CD14-positive monocyte (primary cell): ENCODE data around the gene ACSF3. TPM values are rescaled to one million over a fixed set of nuclear protein-coding genes. Genes with fewer than 3 reads are reported as not detected.

Source experiments
- DNase-seq, 3 donors: peaks; one replicate each; pipeline ENCODE4 v3.0.0-alpha.2; 2011 to 2022
- H2AFZ ChIP-seq: 2 replicates; pipeline ENCODE4 v1.6.0; 2012; ENCODE audit warnings: mild to moderate bottlenecking, low read depth, low read length, inconsistent platforms; ENCODE audit not compliant: insufficient read depth, poor library complexity, severe bottlenecking
- H3K27ac ChIP-seq, 2 donors: 1 replicate in 1 of 2; 2 replicates in 1 of 2; pipeline ENCODE4 v1.5.1; 2012 to 2013; ENCODE audit warnings: low read length in 2 of 2, control low read depth in 1 of 2, inconsistent platforms in 1 of 2, low read depth in 1 of 2, mild to moderate bottlenecking in 1 of 2
- H3K27me3 ChIP-seq, 2 donors: one replicate each; pipeline versions ENCODE4 v1.6.0 to v1.6.1; 2011 to 2013; ENCODE audit warnings: low read length in 2 of 2; ENCODE audit not compliant: control insufficient read depth in 2 of 2, insufficient read depth in 2 of 2
- H3K36me3 ChIP-seq, 2 donors: replicated peaks in 1 of 2; 1 replicate in 1 of 2; 2 replicates in 1 of 2; pipeline versions ENCODE4 v1.5.1 to v1.6.1; 2012 to 2013; ENCODE audit warnings: low read length in 2 of 2, control low read depth in 1 of 2, inconsistent platforms in 1 of 2, mild to moderate bottlenecking in 1 of 2; ENCODE audit not compliant: insufficient read depth in 2 of 2, control insufficient read depth in 1 of 2
- H3K4me1 ChIP-seq, 2 donors: 1 replicate in 1 of 2; 2 replicates in 1 of 2; pipeline versions ENCODE4 v1.5.1 to v1.6.1; 2012 to 2013; ENCODE audit warnings: low read length in 2 of 2, control low read depth in 1 of 2, inconsistent platforms in 1 of 2, mild to moderate bottlenecking in 1 of 2, moderate library complexity in 1 of 2; ENCODE audit not compliant: insufficient read depth in 2 of 2, control insufficient read depth in 1 of 2
- H3K4me2 ChIP-seq: replicated peaks from 2 replicates; pipeline ENCODE3; 2012; ENCODE audit warnings: low read length, moderate library complexity, mild to moderate bottlenecking; ENCODE audit not compliant: poor library complexity, severe bottlenecking; ENCODE audit errors: extremely low read depth
- H3K4me3 ChIP-seq, 3 experiments: fragments of 200-600 bp in 1 of 3; sonication (generic) in 1 of 3; replicated peaks in 1 of 3; 1 replicate in 2 of 3; 2 replicates in 1 of 3; pipeline ENCODE4 v1.5.1; 2011 to 2013; ENCODE audit warnings: low read length in 3 of 3, mild to moderate bottlenecking in 3 of 3, control low read depth in 2 of 3, low read depth in 2 of 3, inconsistent platforms in 1 of 3, moderate library complexity in 1 of 3
- H3K79me2 ChIP-seq: 2 replicates; pipeline ENCODE4 v1.6.0; 2012; ENCODE audit warnings: mild to moderate bottlenecking, control low read depth, inconsistent platforms, low read length, moderate library complexity; ENCODE audit not compliant: insufficient read depth
- H3K9ac ChIP-seq: 2 replicates; pipeline ENCODE4 v1.6.0; 2017; ENCODE audit warnings: low read length, mild to moderate bottlenecking; ENCODE audit not compliant: insufficient read depth, poor library complexity, severe bottlenecking
- H3K9me3 ChIP-seq, 2 donors: replicated peaks in 1 of 2; 1 replicate in 1 of 2; 2 replicates in 1 of 2; pipeline versions ENCODE4 v1.5.1 to v1.6.1; 2012 to 2013; ENCODE audit warnings: low read length in 2 of 2, control low read depth in 1 of 2; ENCODE audit not compliant: control insufficient read depth in 1 of 2, insufficient read depth in 1 of 2
- H4K20me1 ChIP-seq: 2 replicates; pipeline ENCODE4 v1.6.0; 2012; ENCODE audit warnings: mild to moderate bottlenecking, low read length, control low read depth, moderate library complexity; ENCODE audit not compliant: insufficient read depth
- H3K27ac Mint-ChIP-seq, 7 donors: one replicate each; pipeline ENCODE4 v1.8.0; 2020; ENCODE audit warnings: mild to moderate bottlenecking in 7 of 7, mixed read lengths in 7 of 7, moderate library complexity in 6 of 7, inconsistent platforms in 2 of 7
- H3K27me3 Mint-ChIP-seq, 3 donors: one replicate each; pipeline ENCODE4 v1.8.0; 2021 to 2022; ENCODE audit warnings: low read depth in 3 of 3, mild to moderate bottlenecking in 3 of 3, mixed read lengths in 3 of 3, moderate library complexity in 3 of 3, inconsistent platforms in 1 of 3
- H3K36me3 Mint-ChIP-seq, 2 donors: one replicate each; pipeline ENCODE4 v1.8.0; 2020; ENCODE audit warnings: mixed read lengths in 2 of 2, inconsistent platforms in 1 of 2, mild to moderate bottlenecking in 1 of 2
- H3K4me1 Mint-ChIP-seq: one replicate; pipeline ENCODE4 v1.8.0; 2020; ENCODE audit warnings: mild to moderate bottlenecking, mixed read lengths
- H3K4me3 Mint-ChIP-seq, 2 donors: one replicate each; pipeline ENCODE4 v1.8.0; 2020; ENCODE audit warnings: mild to moderate bottlenecking in 2 of 2, mixed read lengths in 2 of 2, moderate library complexity in 1 of 2
- H3K9me3 Mint-ChIP-seq, 7 donors: one replicate each; pipeline ENCODE4 v1.8.0; 2020 to 2022; ENCODE audit warnings: mixed read lengths in 7 of 7, mild to moderate bottlenecking in 6 of 7, moderate library complexity in 6 of 7, inconsistent platforms in 2 of 7
- WGBS: methylation state at CpG from one replicate; pipeline ENCODE4 v1.1.5; 2013; ENCODE audit warnings: missing lambda C conversion rate; ENCODE audit not compliant: insufficient coverage; 5-methylcytosine and 5-hydroxymethylcytosine counted together
- intact Hi-C, 2 donors: fragments of 100-400 bp; cut with micrococcal nuclease; formaldehyde crosslinking; loops; one replicate each; pipeline versions ENCODE4 v1.15.0 to v1.15.1; 2023
- polyA plus RNA-seq, 3 donors: library from polyadenylated mRNA; depleted of rRNA in 1 of 3; unstranded in 2 of 3; stranded (reverse) in 1 of 3; fragments of 300-500 nt in 2 of 3; fragments of >200 nt in 1 of 3; fragmentation: Illumina TruSeq in 2 of 3; gene quantifications; 1 replicate in 2 of 3; 2 replicates in 1 of 3; pipeline ENCODE4 v1.2.3, GENCODE V29; 2012 to 2021
- TF ChIP-seq, protein P1 (sequence below): fragments of 200-600 bp; IDR thresholded peaks from one replicate; pipeline ENCODE4 v1.8.0; 2022; ENCODE audit warnings: antibody characterized with exemption, mild to moderate bottlenecking

Gene ACSF3
- polyA plus RNA-seq, 3 donors, result 23.5 to 26.7 (median 26.4) TPM

DNA sequence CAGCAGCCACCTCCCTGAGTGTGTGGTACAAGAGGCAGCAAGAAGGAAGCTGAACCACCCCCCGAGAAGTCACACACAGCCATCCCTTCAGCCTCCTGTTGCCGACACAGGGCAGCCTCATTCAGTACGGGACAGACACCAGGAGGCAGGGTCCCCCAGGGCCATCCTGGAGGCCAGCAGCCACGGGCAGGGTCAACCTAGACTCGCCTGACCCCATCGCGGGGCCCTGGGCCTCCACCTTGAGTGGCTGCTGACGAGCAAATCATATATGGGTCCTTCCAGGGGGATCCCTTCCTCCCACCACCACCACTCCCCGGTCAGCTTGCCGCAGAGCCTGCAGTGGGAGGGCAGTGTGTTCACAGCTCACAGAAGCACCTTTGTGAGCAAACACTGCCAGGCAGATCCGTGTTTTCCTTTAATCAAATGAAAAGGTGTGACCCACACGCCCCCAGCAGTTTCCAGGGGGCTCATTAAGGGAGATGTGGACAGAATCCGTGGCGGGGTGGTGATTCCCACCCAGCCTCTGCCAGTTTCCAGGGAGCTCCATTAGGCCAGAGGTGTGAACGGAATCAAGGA is 5.6 kb upstream of the ACSF3 start:
- H3K27ac ChIP-seq, result no peak overlapping the region
- H2AFZ ChIP-seq, result no peak overlapping the region
- peaks cover 9 to 38% (median 36%) of the 10 kb centered on the region in 3 donors for H3K27me3 Mint-ChIP-seq
- 93% methylated on average over 12 of the region's 15 CpGs for WGBS
- no peaks in the 10 kb centered on the region for H3K9me3 ChIP-seq
- peaks cover 0 to 22% of the 10 kb centered on the region in 2 donors for H3K27me3 ChIP-seq
- no peaks in the 10 kb centered on the region for H3K9me3 Mint-ChIP-seq
- H3K4me3 Mint-ChIP-seq, result no peak overlapping the region
- intact Hi-C loops, result no loop called here
- no peaks in the 10 kb centered on the region for H3K36me3 ChIP-seq
- H3K9ac ChIP-seq, result no peak overlapping the region
- no peak overlapping the region for H3K4me2 ChIP-seq
- H3K4me1 Mint-ChIP-seq, result peaks cover 8% of the 10 kb centered on the region
- H3K27ac Mint-ChIP-seq, result no peak overlapping the region
- no peaks in the 10 kb centered on the region for H3K79me2 ChIP-seq
- no peaks in the 10 kb centered on the region for H3K36me3 Mint-ChIP-seq
- TF ChIP-seq, protein P1, sequence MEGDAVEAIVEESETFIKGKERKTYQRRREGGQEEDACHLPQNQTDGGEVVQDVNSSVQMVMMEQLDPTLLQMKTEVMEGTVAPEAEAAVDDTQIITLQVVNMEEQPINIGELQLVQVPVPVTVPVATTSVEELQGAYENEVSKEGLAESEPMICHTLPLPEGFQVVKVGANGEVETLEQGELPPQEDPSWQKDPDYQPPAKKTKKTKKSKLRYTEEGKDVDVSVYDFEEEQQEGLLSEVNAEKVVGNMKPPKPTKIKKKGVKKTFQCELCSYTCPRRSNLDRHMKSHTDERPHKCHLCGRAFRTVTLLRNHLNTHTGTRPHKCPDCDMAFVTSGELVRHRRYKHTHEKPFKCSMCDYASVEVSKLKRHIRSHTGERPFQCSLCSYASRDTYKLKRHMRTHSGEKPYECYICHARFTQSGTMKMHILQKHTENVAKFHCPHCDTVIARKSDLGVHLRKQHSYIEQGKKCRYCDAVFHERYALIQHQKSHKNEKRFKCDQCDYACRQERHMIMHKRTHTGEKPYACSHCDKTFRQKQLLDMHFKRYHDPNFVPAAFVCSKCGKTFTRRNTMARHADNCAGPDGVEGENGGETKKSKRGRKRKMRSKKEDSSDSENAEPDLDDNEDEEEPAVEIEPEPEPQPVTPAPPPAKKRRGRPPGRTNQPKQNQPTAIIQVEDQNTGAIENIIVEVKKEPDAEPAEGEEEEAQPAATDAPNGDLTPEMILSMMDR, result no peak
- no peaks in the 10 kb centered on the region for H4K20me1 ChIP-seq
- no peaks in the 10 kb centered on the region for H3K4me1 ChIP-seq
- DNase-seq, result no peak
- H3K4me3 ChIP-seq, result no peak overlapping the region

DNA sequence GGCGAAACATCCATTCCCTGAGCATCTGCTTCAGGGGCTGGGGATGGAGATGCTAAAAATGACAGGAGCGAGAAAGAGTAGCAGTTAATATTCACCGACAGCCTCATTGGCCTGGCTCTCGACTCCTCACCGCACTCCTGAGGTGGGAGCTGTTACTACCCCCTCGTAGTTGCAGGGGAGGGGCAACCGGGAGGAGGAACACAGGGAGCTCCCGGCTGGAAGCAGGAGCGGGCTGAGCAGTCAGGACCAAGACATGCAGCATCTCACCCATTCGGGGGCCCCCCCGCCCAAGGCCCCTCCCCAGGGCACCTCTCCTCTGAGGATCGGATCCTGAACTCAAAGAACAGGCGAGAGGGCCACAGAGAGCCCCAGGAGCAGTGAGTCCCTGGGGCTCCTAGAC is 4.5 kb upstream of the ACSF3 start:
- no peak overlapping the region for H3K27ac ChIP-seq

More for the DNA sequence above, 4.5 kb upstream of the ACSF3 start:
- Histone ChIP-seq H3K4me3 (no peak overlapping the region), H3K4me1 (peaks cover under 1 to 5% of the 10 kb centered on the region in 2 donors), H3K79me2 (peaks cover 2% of the 10 kb centered on the region), H2AFZ (no peak overlapping the region), H3K9me3 (no peaks in the 10 kb centered on the region), H3K36me3 (no peaks in the 10 kb centered on the region), H4K20me1 (no peaks in the 10 kb centered on the region), H3K9ac (no peak overlapping the region), H3K4me2 (no peak overlapping the region), H3K27me3 (peaks cover 0 to 22% of the 10 kb centered on the region in 2 donors)
- intact Hi-C loops, result no loop called here
- no peak for DNase-seq
- Mint-ChIP-seq H3K27me3 (peaks cover 9 to 38% (median 36%) of the 10 kb centered on the region in 3 donors), H3K9me3 (no peaks in the 10 kb centered on the region), H3K4me1 (peaks cover 10% of the 10 kb centered on the region), H3K36me3 (no peaks in the 10 kb centered on the region), H3K4me3 (no peak overlapping the region), H3K27ac (no peak overlapping the region)
- TF ChIP-seq, protein P1, result no peak
- WGBS, result 71% methylated on average over 12 of the region's 13 CpGs
